NCI-H226 (cell line): ENCODE results near the gene MINPP1.
"Not testable (repeated sequence)": the region's sequence is repeated elsewhere in the genome, so short reads cannot be mapped to it uniquely, and the experiment has no call there.

ENCODE experiments used
- DNase-seq: peaks from one replicate; pipeline ENCODE4 v3.0.0-alpha.2; 2015

The MINPP1 gene

DNA sequence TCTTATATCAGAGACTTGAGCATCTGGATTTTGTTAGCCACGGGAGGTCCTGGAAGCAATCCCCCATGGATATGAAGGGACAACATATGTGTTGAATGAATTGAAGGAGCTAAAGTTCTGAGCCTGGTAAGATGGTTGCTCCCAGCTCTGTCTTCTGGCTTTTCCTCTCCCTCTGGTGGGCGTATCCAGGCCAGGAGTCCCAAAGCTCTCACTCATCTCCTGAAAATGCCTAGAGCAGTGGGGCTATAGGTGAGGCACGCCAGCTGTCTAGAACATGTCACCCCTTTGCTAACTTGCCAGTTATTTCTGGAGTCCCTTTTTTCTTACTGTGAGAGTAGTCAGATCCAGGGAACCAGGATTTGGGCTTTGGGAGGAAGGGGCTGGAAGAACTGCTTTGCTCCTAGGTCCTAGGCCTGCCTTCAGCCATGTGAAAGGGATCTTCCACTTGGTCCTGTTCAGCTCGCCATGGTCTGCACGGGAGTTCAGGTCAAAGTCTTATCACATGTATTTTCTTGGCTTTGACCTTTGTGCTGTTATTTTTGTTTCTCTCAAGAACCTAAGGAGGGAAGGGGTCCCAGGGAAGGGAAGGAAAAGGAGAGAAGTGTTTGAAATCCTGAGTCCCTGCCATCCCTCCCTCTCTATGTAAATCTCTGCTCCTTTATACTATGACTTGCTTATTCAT lies 73.6 kb downstream of the MINPP1 start:
- DNase-seq, result no peak

DNA sequence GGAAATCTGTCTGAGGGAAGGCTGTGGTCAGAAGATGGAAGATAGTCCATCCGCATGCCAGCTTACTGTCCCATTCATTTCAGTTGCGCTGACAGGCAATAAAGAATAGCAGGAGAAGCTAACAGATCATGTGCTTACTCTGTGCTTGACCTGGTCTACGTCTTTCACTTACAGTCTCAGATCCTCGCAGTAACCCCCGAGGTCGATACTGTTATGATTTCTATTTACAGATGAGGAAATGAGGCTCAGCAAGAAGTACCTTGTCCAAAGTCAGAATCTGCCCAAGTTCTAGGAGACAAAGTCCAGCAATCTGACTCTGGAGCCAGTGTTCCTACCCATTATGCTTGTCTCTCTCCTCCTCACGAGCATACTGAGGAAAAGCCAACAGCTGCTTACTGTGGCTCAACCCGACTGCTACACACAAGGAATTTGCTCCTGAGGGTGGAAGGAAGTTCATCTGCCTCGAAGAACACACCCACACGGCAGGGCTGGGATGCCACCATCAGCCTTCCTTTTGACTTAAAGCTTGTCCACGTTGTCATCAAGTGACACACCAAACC lies 74.2 kb downstream of the MINPP1 start:
- no peak for DNase-seq

GRCh38 chr10:87579563-87579962 lies 74.9 kb downstream of the MINPP1 start:
- no peak for DNase-seq

DNA sequence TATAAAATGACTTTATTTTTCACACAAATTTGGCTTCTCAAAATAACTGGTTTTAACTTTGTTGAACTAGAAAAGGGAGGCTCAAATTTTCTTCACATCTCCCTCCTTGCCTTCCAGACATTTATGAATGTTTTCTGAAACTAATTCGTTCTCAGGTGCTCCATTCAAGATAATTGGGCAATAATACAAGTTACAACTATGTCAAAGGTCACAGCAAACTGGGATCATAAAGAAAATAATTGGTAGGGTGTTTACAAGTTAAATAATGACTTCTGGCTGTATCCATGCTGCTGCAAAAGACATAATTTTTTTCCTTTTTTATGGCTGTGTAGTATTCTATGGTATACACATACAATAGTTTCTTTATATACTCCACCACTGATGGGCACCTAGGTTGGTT lies 75.3 kb downstream of the MINPP1 start:
- DNase-seq, result no peak

DNA sequence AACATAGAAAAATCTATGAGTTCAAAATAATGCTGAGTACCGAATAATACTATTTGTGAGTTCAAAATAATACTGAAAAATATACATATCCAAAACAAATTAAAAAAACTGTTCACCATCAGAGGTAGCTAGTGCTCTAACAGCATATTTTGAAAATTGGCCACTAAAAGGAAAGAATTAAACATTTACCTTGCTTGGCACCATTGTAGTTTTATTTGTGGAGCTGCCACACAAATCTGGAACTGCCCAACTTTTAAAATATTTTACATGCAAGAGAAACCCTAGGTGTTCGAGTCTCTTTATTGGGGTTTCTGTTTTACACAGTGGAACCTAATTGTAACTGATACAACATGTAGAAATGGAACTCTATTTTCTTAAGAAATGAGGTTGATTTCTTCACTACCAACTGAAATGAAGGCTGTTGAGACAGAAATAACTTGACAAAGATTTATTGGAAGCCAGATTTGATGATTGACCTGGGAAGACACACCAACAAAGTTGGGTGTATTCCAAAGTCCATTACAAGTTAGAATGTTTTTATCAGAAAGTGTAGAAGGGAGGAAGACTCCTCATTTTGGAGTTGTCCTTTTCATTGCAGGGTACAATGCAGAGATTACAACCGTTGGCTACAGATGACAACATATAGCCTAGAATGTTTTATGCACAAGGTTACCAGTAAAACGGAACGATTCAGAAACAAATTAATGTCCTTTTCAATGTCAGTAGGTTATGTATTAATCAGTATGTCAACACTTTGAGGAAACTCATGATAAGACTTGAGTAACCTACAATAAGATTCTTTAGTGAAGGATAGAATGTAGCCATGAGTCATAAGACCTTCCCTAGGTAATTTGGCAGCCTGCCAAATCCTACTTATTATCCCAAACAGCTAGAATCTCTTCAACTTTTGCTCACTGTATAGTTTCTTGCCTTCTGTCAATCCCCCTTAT lies 81.1 kb downstream of the MINPP1 start:
- DNase-seq, result peak; percentile 88

- no peak for DNase-seq
These were observed 85.0 kb downstream of the MINPP1 start for GRCh38 chr10:87589645-87590051.

DNA sequence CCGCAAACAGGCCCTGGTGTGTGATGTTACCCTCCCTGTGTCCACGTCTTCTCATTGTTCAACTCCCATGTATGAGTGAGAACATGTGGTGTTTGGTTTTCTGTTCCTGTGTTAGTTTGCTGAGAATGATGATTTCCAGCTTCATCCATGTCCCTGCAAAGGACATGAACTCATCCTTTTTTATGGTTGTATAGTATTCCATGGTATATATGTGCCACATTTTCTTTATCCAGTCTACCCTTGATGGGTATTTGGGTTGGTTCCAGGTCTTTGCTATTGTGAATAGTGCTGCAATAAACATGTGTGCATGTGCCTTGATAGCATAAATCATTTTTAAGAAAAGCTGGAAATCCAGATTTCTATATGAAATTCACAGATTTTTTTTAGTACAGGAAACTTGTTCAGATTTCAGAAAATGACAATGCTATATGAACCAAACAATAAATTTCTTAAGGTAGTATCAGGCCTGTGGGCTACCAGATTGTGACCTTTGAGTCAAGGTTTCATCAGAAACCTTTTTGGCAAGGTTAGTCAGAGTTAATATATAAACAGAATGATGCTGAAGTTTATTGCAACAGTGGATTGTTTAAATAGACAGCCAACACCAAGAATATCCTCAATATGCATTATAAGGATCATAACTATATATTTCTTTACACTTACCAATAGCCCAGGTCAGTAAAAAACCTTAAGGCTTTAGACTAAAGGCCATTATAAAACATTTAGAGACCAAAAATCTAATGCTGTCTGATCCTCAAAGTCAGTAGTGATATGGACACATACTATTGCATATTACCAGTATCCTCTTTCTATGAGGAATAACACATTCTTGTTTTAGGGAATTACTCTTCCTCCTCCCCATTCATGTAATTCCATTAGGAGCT lies 86.3 kb downstream of the MINPP1 start:
- DNase-seq, result no peak

GRCh38 chr10:87591589-87591886 lies 86.8 kb downstream of the MINPP1 start:
- DNase-seq, result no peak

DNA sequence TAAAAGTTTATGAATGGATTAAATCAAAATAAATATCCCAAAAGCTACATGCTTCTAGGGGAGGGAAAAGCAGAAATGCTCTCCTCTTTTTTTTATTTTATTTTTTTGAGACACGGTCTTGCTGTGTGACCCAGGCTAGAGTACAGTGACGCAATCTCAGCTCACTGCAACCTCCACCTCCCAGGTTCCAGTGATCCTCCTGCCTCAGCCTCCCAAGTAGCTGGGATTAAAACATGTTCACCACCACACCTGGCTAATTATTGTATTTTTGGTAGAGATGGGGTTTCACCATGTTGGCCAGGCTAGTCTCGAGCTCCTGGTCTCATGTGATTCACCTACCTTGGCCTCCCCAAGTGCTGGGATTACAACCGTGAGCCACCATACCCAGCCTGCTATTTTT lies 88.2 kb downstream of the MINPP1 start:
- not testable (repeated sequence) for DNase-seq

- no peak for DNase-seq
These were observed 89.0 kb downstream of the MINPP1 start for GRCh38 chr10:87593702-87594101.

- no peak for DNase-seq
These were observed 89.5 kb downstream of the MINPP1 start for GRCh38 chr10:87594181-87594580.

DNA sequence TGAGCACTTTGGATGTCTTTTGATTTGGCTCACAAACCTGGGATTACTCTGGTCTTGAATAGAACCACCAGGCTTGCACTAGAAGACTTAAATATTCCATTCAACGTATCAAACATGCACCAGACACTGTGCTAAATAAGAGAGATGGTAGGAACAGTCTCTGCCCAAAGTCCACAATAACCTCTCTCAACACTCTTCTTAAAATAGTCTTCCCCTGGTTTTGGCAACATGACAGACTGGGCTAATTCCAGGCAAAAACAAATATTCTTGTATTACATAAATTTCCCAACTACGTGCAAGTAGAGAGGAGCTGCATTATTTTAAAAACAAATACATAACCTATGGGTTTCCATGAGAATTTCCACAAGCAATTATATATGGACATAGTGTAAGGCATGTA lies 90.2 kb downstream of the MINPP1 start:
- no peak for DNase-seq

GRCh38 chr10:87596351-87596750 lies 91.7 kb downstream of the MINPP1 start:
- no peak for DNase-seq

- no peak for DNase-seq
These were observed 94.0 kb downstream of the MINPP1 start for GRCh38 chr10:87598700-87599099.

DNA sequence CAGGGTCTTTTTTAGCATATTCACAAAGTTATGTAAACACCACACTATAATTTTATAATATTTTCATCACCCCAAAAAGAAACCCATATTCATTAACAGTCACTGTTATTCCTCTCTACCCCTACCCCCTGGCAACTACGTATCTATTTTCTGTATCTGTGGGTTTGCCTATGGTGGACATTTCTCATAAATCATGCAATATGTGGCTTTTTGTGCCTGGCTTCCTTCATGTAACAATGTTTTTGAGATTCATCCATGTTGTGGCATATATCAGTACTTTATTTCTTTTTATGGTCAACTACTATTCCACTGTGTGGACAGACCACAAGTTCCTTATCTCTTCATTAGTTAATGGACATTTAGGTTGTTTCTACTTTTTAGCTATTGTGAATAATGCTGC lies 95.9 kb downstream of the MINPP1 start:
- DNase-seq, result no peak
